NB4 (cell line): ENCODE measurements around the gene WDR49.

Experiments
- DNase-seq: peaks from one replicate; pipeline ENCODE4 v3.0.0; 2010; ENCODE audit warnings: low read depth
- H3K4me3 ChIP-seq: one replicate; pipeline ENCODE4 v1.5.1; 2011; ENCODE audit warnings: mild to moderate bottlenecking, low read depth, low read length, moderate library complexity
- CTCF ChIP-seq: IDR thresholded peaks from one replicate; pipeline ENCODE4 v1.5.1; 2012; ENCODE audit warnings: low read depth, low read length
- MYC ChIP-seq: IDR thresholded peaks from 2 replicates; pipeline ENCODE4 v1.6.1; 2011; ENCODE audit warnings: low read depth, low read length
- POLR2A ChIP-seq: IDR thresholded peaks from 2 replicates; pipeline ENCODE4 v1.6.1; 2011; ENCODE audit warnings: mild to moderate bottlenecking; ENCODE audit not compliant: insufficient read length; ENCODE audit errors: extremely low read depth
- TF ChIP-seq, protein P1 (sequence below): IDR thresholded peaks from 2 replicates; pipeline ENCODE4 v1.6.1; 2011; ENCODE audit warnings: low read depth, low read length

Gene WDR49

DNA sequence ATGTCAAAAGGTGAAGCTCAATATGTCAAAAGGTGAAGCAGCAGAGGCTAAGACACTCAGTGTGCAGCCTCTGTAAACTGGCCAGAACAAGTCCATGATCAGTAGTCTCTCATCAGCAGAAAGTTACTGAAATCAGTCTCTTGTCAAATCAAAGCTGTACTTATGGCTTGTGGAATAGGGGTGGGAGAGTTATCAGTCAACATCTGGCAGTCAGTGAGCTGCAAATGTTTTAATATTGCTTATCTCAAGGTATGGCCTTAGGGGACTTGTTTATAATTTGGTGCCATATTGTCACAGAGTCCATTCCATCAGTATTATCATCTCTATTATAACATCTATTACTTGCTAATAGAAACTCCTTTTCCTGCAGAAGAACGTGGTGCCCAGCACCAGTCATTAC is 14.9 kb upstream of the WDR49 start:
- H3K4me3 ChIP-seq: no peak overlapping the region
- no peak for DNase-seq
- TF ChIP-seq CTCF (no peak), POLR2A (no peak), MYC (no peak)
- TF ChIP-seq, protein P1, sequence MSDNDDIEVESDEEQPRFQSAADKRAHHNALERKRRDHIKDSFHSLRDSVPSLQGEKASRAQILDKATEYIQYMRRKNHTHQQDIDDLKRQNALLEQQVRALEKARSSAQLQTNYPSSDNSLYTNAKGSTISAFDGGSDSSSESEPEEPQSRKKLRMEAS: no peak

- no peak for DNase-seq
- H3K4me3 ChIP-seq: no peak overlapping the region
- no peak for TF ChIP-seq CTCF
- no peak for TF ChIP-seq POLR2A
- TF ChIP-seq, protein P1: no peak
Measured at GRCh38 chr3:167666563-167666962, 12.8 kb upstream of the WDR49 start.

- TF ChIP-seq, protein P1: no peak
- TF ChIP-seq CTCF (no peak), POLR2A (no peak)
Measured at GRCh38 chr3:167662919-167663400, 9.2 kb upstream of the WDR49 start.

GRCh38 chr3:167657684-167658225 is 4.0 kb upstream of the WDR49 start:
- no peak overlapping the region for H3K4me3 ChIP-seq
- TF ChIP-seq, protein P1: no peak
- TF ChIP-seq POLR2A: no peak
- no peak for TF ChIP-seq CTCF
- no peak for TF ChIP-seq MYC
- no peak for DNase-seq

More at GRCh38 chr3:167662919-167663400, 9.2 kb upstream of the WDR49 start:
- no peak overlapping the region for H3K4me3 ChIP-seq
- peak; percentile 45 for DNase-seq

DNA sequence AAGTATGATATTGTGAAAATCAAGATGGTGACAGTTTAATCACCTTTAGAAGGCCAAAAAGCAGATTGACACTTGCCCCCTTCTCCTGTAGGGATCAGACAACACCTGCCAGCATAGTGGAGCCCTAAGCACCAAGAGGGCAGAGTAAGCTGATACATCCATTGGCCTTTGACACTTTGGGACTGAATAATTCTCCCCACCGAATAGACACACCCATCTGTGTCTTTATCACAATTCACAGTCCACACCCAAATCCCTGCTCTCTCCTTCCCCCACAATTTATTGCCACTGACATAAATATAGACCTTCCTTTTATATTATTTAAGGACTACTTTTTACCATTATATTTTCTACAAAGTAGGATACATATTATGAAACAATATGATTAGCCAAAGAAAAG is 3.1 kb upstream of the WDR49 start:
- TF ChIP-seq MYC (no peak), POLR2A (no peak), CTCF (no peak)
- TF ChIP-seq, protein P1: no peak
- no peak for DNase-seq
- H3K4me3 ChIP-seq: no peak overlapping the region

DNA sequence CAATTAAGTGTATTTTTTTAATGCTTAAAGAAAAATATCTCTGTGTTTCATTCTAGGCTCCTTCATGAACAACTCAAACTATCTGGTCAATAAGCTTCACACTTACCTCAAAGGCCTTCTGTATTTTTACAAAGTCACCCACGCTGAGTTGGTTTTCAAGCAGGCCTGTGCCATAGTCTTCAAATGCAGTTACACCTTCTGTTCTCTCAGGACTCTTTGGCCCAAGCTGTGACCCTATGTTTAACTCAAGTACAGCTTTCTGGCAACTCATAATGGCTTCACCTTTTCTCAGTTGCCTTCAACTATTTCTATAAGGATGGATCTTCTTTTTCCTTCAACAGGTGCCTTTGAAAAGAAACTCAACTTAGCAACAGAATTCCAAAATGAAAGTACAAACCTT is 587 bp downstream of the WDR49 start:
- H3K4me3 ChIP-seq: no peak overlapping the region
- DNase-seq: no peak
- TF ChIP-seq MYC (no peak), CTCF (no peak), POLR2A (no peak)
- TF ChIP-seq, protein P1: no peak
